Fibroblast of lung (primary cell): ENCODE data around the gene SIN3B. TPM values are rescaled to one million over a fixed set of nuclear protein-coding genes. Genes with fewer than 3 reads are reported as not detected.

Experiments used
- DNase-seq, 2 donors: peaks; one replicate each; pipeline versions ENCODE4 v3.0.0 to v3.0.0-alpha.2; 2010; ENCODE audit warnings: low read depth in 2 of 2
- H2AFZ ChIP-seq: 2 replicates; pipeline ENCODE4 v1.5.1; 2012; ENCODE audit warnings: low read length, control low read depth, inconsistent platforms
- H3K27ac ChIP-seq: 2 replicates; pipeline ENCODE4 v1.5.1; 2011; ENCODE audit warnings: low read length, control low read depth; ENCODE audit not compliant: insufficient read depth
- H3K27me3 ChIP-seq: 2 replicates; pipeline ENCODE4 v1.5.1; 2011; ENCODE audit warnings: mild to moderate bottlenecking, low read length; ENCODE audit not compliant: control insufficient read depth, insufficient read depth
- H3K36me3 ChIP-seq: 2 replicates; pipeline ENCODE4 v1.5.1; 2011; ENCODE audit warnings: low read length; ENCODE audit not compliant: control insufficient read depth, insufficient read depth
- H3K4me1 ChIP-seq: 2 replicates; pipeline ENCODE4 v1.5.1; 2011; ENCODE audit warnings: low read length; ENCODE audit not compliant: control insufficient read depth, insufficient read depth; ENCODE audit errors: extremely low read depth
- H3K4me2 ChIP-seq: 2 replicates; pipeline ENCODE4 v1.5.1; 2011; ENCODE audit warnings: low read length, control low read depth; ENCODE audit not compliant: insufficient read depth; ENCODE audit errors: extremely low read depth
- H3K4me3 ChIP-seq, 4 experiments: fragments of 200-600 bp in 1 of 4; sonication (generic) in 1 of 4; replicated peaks in 1 of 4; 2 replicates each; pipeline ENCODE4 v1.5.1; 2011 to 2016; ENCODE audit warnings: low read length in 4 of 4, low read depth in 3 of 4, mild to moderate bottlenecking in 3 of 4, control low read depth in 2 of 4, inconsistent platforms in 1 of 4, mixed read lengths in 1 of 4; ENCODE audit not compliant: insufficient read depth in 1 of 4; ENCODE audit errors: control extremely low read depth in 1 of 4
- H3K79me2 ChIP-seq: 2 replicates; pipeline ENCODE4 v1.5.1; 2012; ENCODE audit warnings: mild to moderate bottlenecking, low read length, inconsistent platforms; ENCODE audit not compliant: control insufficient read depth, insufficient read depth
- H3K9ac ChIP-seq: 2 replicates; pipeline ENCODE4 v1.5.1; 2011; ENCODE audit warnings: mild to moderate bottlenecking, low read length, control low read depth; ENCODE audit not compliant: insufficient read depth
- H3K9me3 ChIP-seq: 2 replicates; pipeline ENCODE4 v1.5.1; 2012; ENCODE audit warnings: low read depth, low read length; ENCODE audit not compliant: control insufficient read depth, insufficient read depth
- H4K20me1 ChIP-seq: 2 replicates; pipeline ENCODE4 v1.5.1; 2011; ENCODE audit warnings: low read length; ENCODE audit not compliant: control insufficient read depth, insufficient read depth; ENCODE audit errors: extremely low read depth
- EZH2 ChIP-seq: IDR thresholded peaks from 2 replicates; pipeline ENCODE4 v1.5.1; 2012; ENCODE audit warnings: low read length, control low read depth, mild to moderate bottlenecking; ENCODE audit errors: missing control alignments
- polyA plus RNA-seq, 2 donors: library from polyadenylated mRNA; depleted of rRNA in 1 of 2; stranded (reverse) in 1 of 2; unstranded in 1 of 2; fragments of >200 nt; gene quantifications; 2 replicates each; pipeline ENCODE4 v1.2.1, GENCODE V29; 2011 to 2012; ENCODE audit warnings: missing spikeins in 1 of 2
- total RNA-seq: library from RNA; depleted of rRNA; stranded (reverse); fragments of >200 nt; gene quantifications from 2 replicates; pipeline ENCODE4 v1.2.1, GENCODE V29; 2014
- TF ChIP-seq, protein P1 (sequence below), 2 donors: IDR thresholded peaks in 1 of 2; conservative IDR thresholded peaks in 1 of 2; 1 replicate in 1 of 2; 2 replicates in 1 of 2; pipeline ENCODE4 v1.5.1; 2011 to 2012; ENCODE audit warnings: low read length in 2 of 2, control low read depth in 1 of 2, inconsistent platforms in 1 of 2, low read depth in 1 of 2, mild to moderate bottlenecking in 1 of 2

SIN3B gene
- total and polyA plus RNA-seq, 2 donors (not counting 1 experiment from before 2014, with no cell fraction given), result 14.9 to 32.9 TPM

DNA sequence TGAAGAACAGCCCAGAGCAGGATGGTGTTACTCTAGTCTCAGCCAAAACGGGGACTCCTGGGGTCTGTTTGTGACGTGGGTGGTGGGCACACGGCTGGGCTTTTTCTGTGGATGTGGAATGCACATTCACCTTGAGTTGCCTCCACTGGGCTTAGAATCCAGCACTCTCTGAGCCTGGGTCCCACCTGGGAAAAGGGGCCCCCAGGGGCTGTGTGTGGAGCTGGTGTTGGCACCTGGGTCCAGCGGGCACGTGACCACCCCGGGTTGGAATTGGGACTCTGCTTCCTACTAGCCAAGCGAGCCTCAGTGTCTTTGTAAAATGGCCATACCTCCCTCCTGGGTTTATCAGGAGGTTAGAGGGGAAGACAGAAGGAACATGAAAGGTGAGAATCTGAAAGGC, 30.4 kb downstream of the SIN3B start:
- Histone ChIP-seq H2AFZ (no peak overlapping the region), H3K4me1 (no peaks in the 10 kb centered on the region), H3K36me3 (peaks cover 9% of the 10 kb centered on the region), H3K9ac (no peak overlapping the region), H3K79me2 (no peaks in the 10 kb centered on the region), H3K27me3 (no peaks in the 10 kb centered on the region), H3K27ac (no peak overlapping the region), H3K4me3 (no peak overlapping the region), H3K4me2 (no peak overlapping the region), H3K9me3 (no peaks in the 10 kb centered on the region), H4K20me1 (no peaks in the 10 kb centered on the region)
- no peak for TF ChIP-seq EZH2
- TF ChIP-seq, protein P1, sequence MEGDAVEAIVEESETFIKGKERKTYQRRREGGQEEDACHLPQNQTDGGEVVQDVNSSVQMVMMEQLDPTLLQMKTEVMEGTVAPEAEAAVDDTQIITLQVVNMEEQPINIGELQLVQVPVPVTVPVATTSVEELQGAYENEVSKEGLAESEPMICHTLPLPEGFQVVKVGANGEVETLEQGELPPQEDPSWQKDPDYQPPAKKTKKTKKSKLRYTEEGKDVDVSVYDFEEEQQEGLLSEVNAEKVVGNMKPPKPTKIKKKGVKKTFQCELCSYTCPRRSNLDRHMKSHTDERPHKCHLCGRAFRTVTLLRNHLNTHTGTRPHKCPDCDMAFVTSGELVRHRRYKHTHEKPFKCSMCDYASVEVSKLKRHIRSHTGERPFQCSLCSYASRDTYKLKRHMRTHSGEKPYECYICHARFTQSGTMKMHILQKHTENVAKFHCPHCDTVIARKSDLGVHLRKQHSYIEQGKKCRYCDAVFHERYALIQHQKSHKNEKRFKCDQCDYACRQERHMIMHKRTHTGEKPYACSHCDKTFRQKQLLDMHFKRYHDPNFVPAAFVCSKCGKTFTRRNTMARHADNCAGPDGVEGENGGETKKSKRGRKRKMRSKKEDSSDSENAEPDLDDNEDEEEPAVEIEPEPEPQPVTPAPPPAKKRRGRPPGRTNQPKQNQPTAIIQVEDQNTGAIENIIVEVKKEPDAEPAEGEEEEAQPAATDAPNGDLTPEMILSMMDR (conservative IDR thresholded peaks at IDR 0.05 in 1 of 2, IDR thresholded peaks at IDR 0.05 in 1 of 2; ENCODE audit: low read depth in 1 of 2, low read length in 2 of 2), result no peak
- no peak for DNase-seq

DNA sequence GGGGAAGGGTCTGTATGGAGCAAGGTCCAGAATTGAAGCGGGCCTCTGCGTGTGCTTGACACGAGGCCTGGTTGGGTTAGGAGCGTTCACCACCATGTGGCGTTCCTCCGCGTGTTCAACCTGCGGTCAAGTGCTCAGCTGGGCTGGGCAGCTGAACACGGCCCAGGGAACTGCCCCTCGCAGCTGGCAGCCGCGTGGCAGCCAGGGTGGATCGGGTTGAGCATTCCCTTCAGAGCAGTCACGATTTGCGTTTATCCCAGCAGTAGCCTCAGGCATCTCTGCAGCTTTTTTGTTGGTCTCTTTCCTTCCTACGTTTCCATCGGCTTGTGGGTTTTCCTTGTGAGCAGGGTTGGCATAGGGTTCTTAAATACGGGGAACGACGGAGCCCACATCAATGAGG, 30.9 kb downstream of the SIN3B start:
- no peak for DNase-seq
- Histone ChIP-seq H3K79me2 (no peaks in the 10 kb centered on the region), H2AFZ (no peak overlapping the region), H3K27ac (no peak overlapping the region), H3K4me1 (no peaks in the 10 kb centered on the region), H3K4me2 (no peak overlapping the region), H3K27me3 (no peaks in the 10 kb centered on the region), H4K20me1 (no peaks in the 10 kb centered on the region), H3K4me3 (no peak overlapping the region), H3K9me3 (no peaks in the 10 kb centered on the region), H3K36me3 (peaks cover 7% of the 10 kb centered on the region), H3K9ac (no peak overlapping the region)
- no peak for TF ChIP-seq EZH2
- TF ChIP-seq, protein P1 (conservative IDR thresholded peaks at IDR 0.05 in 1 of 2, IDR thresholded peaks at IDR 0.05 in 1 of 2; ENCODE audit: low read depth in 1 of 2, low read length in 2 of 2), result no peak

DNA sequence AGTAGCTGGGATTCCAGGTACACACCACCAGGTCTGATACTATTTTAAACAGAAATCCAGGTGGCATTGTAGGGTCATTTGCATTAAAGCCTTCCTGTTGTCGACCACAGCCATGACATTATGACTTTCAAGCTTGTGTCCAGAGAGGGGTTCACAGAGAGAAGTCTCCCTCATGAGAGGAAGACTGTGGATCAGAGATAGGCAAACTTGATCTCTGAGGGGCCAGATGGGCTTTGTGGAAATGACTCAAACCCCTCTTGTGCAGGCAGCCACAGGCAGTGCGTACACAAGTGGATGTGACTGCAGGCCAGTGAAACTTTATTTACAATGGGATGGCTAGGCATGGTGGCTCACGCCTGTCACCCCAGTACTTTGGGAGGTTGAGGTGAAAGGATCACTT, 31.8 kb downstream of the SIN3B start:
- DNase-seq, result no peak
- H3K36me3 ChIP-seq, result peaks cover 9% of the 10 kb centered on the region
- no peak for TF ChIP-seq EZH2
- no peaks in the 10 kb centered on the region for H3K9me3 ChIP-seq
- H3K79me2 ChIP-seq, result no peaks in the 10 kb centered on the region
- H3K27ac ChIP-seq, result no peak overlapping the region
- no peaks in the 10 kb centered on the region for H3K4me1 ChIP-seq
- no peaks in the 10 kb centered on the region for H4K20me1 ChIP-seq
- H3K4me3 ChIP-seq, result no peak overlapping the region
- H3K9ac ChIP-seq, result no peak overlapping the region
- H2AFZ ChIP-seq, result no peak overlapping the region
- no peak overlapping the region for H3K4me2 ChIP-seq
- no peaks in the 10 kb centered on the region for H3K27me3 ChIP-seq
